Keratinocyte (primary cell): ENCODE results near the gene DLG4.

Source experiments
- EZH2 ChIP-seq: IDR thresholded peaks from one replicate; pipeline ENCODE4 v1.6.1; 2012; ENCODE audit warnings: inconsistent platforms, mild to moderate bottlenecking, low read length, moderate library complexity
- TF ChIP-seq, protein P1 (sequence below), 3 experiments: IDR thresholded peaks in 1 of 3; conservative IDR thresholded peaks in 1 of 3; optimal IDR thresholded peaks in 1 of 3; 2 replicates in 2 of 3; 3 replicates in 1 of 3; pipeline versions ENCODE3 to v1.5.1; 2011; ENCODE audit warnings: low read length in 3 of 3, mild to moderate bottlenecking in 3 of 3, moderate library complexity in 2 of 3, control low read depth in 1 of 3, inconsistent platforms in 1 of 3; ENCODE audit not compliant: insufficient read depth in 2 of 3; ENCODE audit errors: extremely low read depth in 1 of 3

DNA sequence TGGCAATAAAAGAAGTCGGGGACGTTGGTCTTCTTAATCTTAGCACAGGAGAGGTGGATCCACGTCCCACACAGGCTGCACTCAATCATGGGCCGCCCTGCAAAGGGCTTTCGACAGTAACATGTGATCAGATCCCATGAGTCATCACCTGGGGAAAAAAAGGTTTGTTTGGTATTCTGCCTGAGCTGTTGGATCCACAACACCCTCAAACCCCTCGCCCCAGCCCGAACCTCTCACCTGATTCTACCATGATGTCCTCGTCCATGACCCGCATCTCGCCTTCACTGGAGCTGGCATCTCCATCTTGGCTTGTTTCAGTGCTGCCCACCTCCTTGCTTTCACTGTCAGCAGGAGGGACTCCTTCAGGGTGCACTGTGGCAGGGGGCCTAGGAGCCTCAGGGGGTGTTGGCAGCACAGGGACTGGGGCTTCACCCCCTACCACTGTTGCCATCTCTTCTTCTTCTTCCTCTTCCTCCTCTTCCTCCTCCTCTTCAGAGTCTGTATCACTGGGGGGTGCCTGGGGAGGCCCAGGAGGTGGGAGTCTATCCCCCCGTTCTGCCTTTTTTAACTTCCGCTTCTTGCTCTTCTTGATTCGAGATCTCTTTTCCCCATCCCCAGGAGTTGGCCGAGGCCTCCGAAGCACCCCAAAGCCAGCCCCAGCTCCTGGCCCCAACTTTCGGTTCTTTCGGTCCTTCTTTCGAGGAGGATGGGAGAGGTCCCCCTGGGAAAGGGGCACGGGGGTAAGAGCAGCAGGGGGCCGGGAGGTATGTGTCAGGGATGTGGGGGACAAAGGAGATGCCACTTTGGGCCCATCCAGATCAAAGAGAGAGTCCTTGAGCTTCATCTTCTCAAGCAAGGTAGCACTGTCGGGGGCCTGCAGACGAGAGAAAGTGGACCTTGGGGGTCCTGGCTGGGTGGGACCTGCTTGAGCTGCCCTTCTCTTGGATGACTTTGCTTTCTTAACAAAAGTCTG lies 16.3 kb upstream of the DLG4 start:
- TF ChIP-seq, protein P1, sequence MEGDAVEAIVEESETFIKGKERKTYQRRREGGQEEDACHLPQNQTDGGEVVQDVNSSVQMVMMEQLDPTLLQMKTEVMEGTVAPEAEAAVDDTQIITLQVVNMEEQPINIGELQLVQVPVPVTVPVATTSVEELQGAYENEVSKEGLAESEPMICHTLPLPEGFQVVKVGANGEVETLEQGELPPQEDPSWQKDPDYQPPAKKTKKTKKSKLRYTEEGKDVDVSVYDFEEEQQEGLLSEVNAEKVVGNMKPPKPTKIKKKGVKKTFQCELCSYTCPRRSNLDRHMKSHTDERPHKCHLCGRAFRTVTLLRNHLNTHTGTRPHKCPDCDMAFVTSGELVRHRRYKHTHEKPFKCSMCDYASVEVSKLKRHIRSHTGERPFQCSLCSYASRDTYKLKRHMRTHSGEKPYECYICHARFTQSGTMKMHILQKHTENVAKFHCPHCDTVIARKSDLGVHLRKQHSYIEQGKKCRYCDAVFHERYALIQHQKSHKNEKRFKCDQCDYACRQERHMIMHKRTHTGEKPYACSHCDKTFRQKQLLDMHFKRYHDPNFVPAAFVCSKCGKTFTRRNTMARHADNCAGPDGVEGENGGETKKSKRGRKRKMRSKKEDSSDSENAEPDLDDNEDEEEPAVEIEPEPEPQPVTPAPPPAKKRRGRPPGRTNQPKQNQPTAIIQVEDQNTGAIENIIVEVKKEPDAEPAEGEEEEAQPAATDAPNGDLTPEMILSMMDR (optimal IDR thresholded peaks at IDR 0.05 in 1 of 3, IDR thresholded peaks at IDR 0.05 in 1 of 3, conservative IDR thresholded peaks at IDR 0.05 in 1 of 3; ENCODE audit: extremely low read depth in 1 of 3, insufficient read depth in 2 of 3, low read length in 3 of 3): no peak
- no peak for TF ChIP-seq EZH2
